Heart right ventricle (tissue), 16 donors: ENCODE results near the gene TYK2. TPM values are rescaled to one million over a fixed set of nuclear protein-coding genes. Genes with fewer than 3 reads are reported as not detected.
A peak's percentile ranks its signal among the peaks of the same experiment; 100 is the strongest.

ENCODE experiments used
- ATAC-seq, 8 donors: fragments of 200-7000 bp; cut with Tn5 transposase; one replicate each; pipeline ENCODE4 v1.9.1; 2020; ENCODE audit warnings: mild to moderate bottlenecking in 8 of 8, moderate library complexity in 8 of 8, moderate number of reproducible peaks in 1 of 8
- DNase-seq, 2 donors: peaks; one replicate each; pipeline ENCODE4 v3.0.0-alpha.2; 2020
- H3K27ac ChIP-seq, 10 donors: fragments of 200-600 bp; sonication (generic) in 2 of 10; one replicate each; pipeline versions ENCODE4 v1.5.0 to v1.8.0; 2020 to 2022; ENCODE audit warnings: mild to moderate bottlenecking in 3 of 10
- H3K27me3 ChIP-seq, 7 donors: fragments of 200-600 bp; one replicate each; pipeline ENCODE4 v1.8.0; 2021 to 2022; ENCODE audit warnings: mild to moderate bottlenecking in 2 of 7
- H3K36me3 ChIP-seq, 9 donors: fragments of 200-600 bp; sonication (generic) in 1 of 9; one replicate each; pipeline versions ENCODE4 v1.5.0 to v1.8.0; 2020 to 2022; ENCODE audit warnings: mild to moderate bottlenecking in 2 of 9
- H3K4me1 ChIP-seq, 9 donors: fragments of 200-600 bp; sonication (generic) in 1 of 9; one replicate each; pipeline versions ENCODE4 v1.5.0 to v1.8.0; 2020 to 2022; ENCODE audit warnings: mild to moderate bottlenecking in 4 of 9
- H3K4me3 ChIP-seq, 10 donors: fragments of 200-600 bp; sonication (generic) in 2 of 10; one replicate each; pipeline versions ENCODE4 v1.5.0 to v1.8.0; 2020 to 2022; ENCODE audit warnings: mild to moderate bottlenecking in 7 of 10, moderate library complexity in 2 of 10
- H3K9me3 ChIP-seq, 11 donors: fragments of 200-600 bp in 10 of 11; sonication (generic) in 2 of 11; one replicate each; pipeline versions ENCODE4 v1.5.0 to v1.8.0; 2013 to 2022; ENCODE audit warnings: mild to moderate bottlenecking in 2 of 11, control low read depth in 1 of 11, moderate library complexity in 1 of 11
- WGBS, 2 donors: extraction: QIAGEN DNeasy Blood & Tissue Kit; methylation state at CpG; one replicate each; pipeline ENCODE4 v1.1.7; 2013; ENCODE audit warnings: inconsistent platforms in 1 of 2; 5-methylcytosine and 5-hydroxymethylcytosine counted together
- intact Hi-C, 10 donors: fragments of 100-400 bp; cut with DNase I; formaldehyde crosslinking; loops; one replicate each; pipeline versions ENCODE4 v1.11.1 to v1.14.2; 2022
- polyA plus RNA-seq, 2 donors: library from polyadenylated mRNA; stranded (reverse); fragments of 200-250 nt; gene quantifications; one replicate each; pipeline ENCODE4 v1.2.3, GENCODE V29; 2013
- total RNA-seq, 10 donors: library from RNA; stranded (reverse); fragmentation: NEBNext Ultra II Directional in 3 of 10; extraction: Animal tissue kit (Norgen Biotek cat#: 25700) in 3 of 10; gene quantifications; one replicate each; pipeline versions ENCODE4 v1.2.1 to v1.2.4, GENCODE V29; 2021 to 2023
- TF ChIP-seq, protein P1 (sequence below), 9 donors: fragments of 200-600 bp; sonication (generic) in 2 of 9; IDR thresholded peaks; one replicate each; pipeline versions ENCODE4 v1.5.0 to v1.8.0; 2021 to 2022; ENCODE audit warnings: antibody characterized with exemption in 9 of 9, mild to moderate bottlenecking in 5 of 9, moderate library complexity in 1 of 9
- donor health status: Arrhythmogenic right ventricular cardiomyopathy.
- donor health status: ischemic (EF 13 %, LVEDD 7.1; RV severe dilation, severe dysfunction).
- donor health status: healthy with polysubstance abuse.
- donor health status: DM: no; HTN: yes; CAD: no.
- donor health status: DM: no; HTN: no; CAD: no.
- donor health status: ischemic (EF 25% LVEDD 6.9; RV normal size, moderate dysfunction).
- donor health status: ischemic (EF 25% LVEDD 5.7; RV mildly dilated, moderate dysfunction).
- donor health status: healthy.
- donor health status: DM: yes; HTN: yes; CAD: no.
- donor health status: Ischemic cardiomyopathy.
- donor health status: ischemic (EF 35%, LVEDD 5.7; RV mildly dilated, moderate dysfunction).
- donor health status: nonischemic (EF 11% LVEDD 7.7; RV severe dilation, severe dysfunction).
- donor health status: DM: yes; HTN: yes; CAD: no.
- donor health status: PGD.
- donor health status: ischemic (EF 29% LVEDD 5.4; RV normal size, mild dysfunction).
- donor health status: nonischemic (EF 23%, LVEDD 6.1; RV moderate dilation, normal function).

Gene TYK2
- total and polyA plus RNA-seq, 12 donors, result 37.0 to 182 (median 57.8) TPM

DNA sequence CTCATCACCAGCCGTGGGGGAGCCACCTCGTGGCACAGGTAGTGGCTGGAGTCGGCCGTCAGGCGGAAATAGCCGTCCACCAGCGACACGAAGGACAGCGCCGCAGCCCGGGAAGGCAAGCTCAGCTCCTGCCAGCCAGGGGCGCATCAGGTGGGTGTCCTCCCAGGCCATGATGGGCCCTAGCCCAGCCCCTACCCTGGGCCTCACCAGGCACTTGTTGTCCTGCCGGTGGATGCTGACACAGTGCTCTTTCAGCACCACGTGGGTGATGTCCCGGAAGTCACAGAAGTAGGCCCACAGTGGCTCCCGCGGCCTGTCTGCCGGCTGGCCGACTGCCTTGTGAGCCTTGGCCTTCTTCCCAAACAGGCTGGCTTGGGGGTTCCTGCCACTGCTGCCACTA is 15.7 kb downstream of the TYK2 start:
- TF ChIP-seq, protein P1, sequence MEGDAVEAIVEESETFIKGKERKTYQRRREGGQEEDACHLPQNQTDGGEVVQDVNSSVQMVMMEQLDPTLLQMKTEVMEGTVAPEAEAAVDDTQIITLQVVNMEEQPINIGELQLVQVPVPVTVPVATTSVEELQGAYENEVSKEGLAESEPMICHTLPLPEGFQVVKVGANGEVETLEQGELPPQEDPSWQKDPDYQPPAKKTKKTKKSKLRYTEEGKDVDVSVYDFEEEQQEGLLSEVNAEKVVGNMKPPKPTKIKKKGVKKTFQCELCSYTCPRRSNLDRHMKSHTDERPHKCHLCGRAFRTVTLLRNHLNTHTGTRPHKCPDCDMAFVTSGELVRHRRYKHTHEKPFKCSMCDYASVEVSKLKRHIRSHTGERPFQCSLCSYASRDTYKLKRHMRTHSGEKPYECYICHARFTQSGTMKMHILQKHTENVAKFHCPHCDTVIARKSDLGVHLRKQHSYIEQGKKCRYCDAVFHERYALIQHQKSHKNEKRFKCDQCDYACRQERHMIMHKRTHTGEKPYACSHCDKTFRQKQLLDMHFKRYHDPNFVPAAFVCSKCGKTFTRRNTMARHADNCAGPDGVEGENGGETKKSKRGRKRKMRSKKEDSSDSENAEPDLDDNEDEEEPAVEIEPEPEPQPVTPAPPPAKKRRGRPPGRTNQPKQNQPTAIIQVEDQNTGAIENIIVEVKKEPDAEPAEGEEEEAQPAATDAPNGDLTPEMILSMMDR (IDR thresholded peaks at IDR 0.05), result no peak
- ATAC-seq (peak in 4 of 8 donors; percentile 18 to 60 (median 36)), DNase-seq (no peak)
- no peaks in the 10 kb centered on the region for H3K27me3 ChIP-seq
- intact Hi-C loops, result no loop called here
- H3K4me3 ChIP-seq, result no peak overlapping the region
- H3K4me1 ChIP-seq, result no peaks in the 10 kb centered on the region
- 68 to 75% methylated on average over 19 of the region's 19 CpGs for WGBS, 2 donors
- H3K36me3 ChIP-seq, result peaks cover 7 to 100% (median 46%) of the 10 kb centered on the region in 9 donors
- no peak overlapping the region for H3K27ac ChIP-seq
- H3K9me3 ChIP-seq, result no peaks in the 10 kb centered on the region

DNA sequence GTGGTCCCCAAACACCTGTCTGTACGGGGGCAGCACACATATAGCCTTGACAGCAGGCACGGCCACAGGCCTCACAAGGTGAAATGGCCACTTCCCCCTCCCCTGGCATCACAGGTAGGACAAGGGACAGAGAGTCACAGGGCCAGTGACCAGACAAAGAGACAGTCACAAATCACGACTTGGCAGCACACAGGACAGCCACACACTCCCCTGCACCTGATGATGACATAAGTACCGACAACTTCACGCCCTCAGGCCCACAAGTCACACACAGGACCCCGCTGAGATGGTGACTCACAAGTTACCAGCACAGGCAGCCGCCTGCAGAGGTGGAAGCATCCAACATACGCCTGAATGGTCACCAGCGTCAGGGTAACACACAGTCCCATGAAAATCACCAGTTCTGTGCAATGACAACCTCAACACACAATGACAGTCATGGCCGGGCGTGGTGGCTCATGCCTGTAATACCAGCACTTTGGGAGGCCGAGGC is 16.5 kb downstream of the TYK2 start:
- no peak overlapping the region for H3K27ac ChIP-seq
- TF ChIP-seq, protein P1 (IDR thresholded peaks at IDR 0.05), result no peak
- no peaks in the 10 kb centered on the region for H3K27me3 ChIP-seq
- WGBS, 2 donors, result 95 to 96% methylated on average over 12 of the region's 12 CpGs
- H3K4me1 ChIP-seq, result no peaks in the 10 kb centered on the region
- no peak overlapping the region for H3K4me3 ChIP-seq
- DNase-seq (no peak), ATAC-seq (no peak)
- intact Hi-C loops, result no loop called here
- H3K36me3 ChIP-seq, result peaks cover 7 to 100% (median 51%) of the 10 kb centered on the region in 9 donors
- no peaks in the 10 kb centered on the region for H3K9me3 ChIP-seq

DNA sequence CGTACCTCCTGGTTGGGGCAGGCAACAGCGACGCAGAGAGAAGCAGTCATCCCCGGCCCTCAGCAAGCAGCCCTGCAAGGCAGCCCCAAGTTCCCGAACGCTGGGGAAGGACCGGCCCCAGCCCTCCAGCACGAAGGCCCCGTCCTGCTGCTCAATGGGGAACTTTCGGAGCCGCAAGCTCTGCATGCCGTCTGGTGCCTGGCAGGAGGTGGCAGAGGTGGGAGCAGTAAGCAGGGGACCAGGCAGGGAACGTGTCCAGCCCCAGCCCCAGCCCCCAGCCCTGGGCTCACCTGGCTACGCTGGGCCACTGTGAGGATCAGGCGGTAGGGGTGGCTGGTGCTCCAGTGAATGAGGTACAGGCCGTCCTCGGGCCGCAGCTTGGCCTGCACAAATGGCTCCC is 18.1 kb downstream of the TYK2 start:
- H3K4me1 ChIP-seq, result no peaks in the 10 kb centered on the region
- 93 to 95% methylated on average over 18 of the region's 18 CpGs for WGBS, 2 donors
- H3K27me3 ChIP-seq, result no peaks in the 10 kb centered on the region
- ATAC-seq (no peak), DNase-seq (no peak)
- H3K4me3 ChIP-seq, result no peak overlapping the region
- no peak overlapping the region for H3K27ac ChIP-seq
- no peaks in the 10 kb centered on the region for H3K9me3 ChIP-seq
- H3K36me3 ChIP-seq, result peaks cover 7 to 100% (median 62%) of the 10 kb centered on the region in 9 donors
- TF ChIP-seq, protein P1 (IDR thresholded peaks at IDR 0.05), result no peak
- intact Hi-C loops, result no loop called here

DNA sequence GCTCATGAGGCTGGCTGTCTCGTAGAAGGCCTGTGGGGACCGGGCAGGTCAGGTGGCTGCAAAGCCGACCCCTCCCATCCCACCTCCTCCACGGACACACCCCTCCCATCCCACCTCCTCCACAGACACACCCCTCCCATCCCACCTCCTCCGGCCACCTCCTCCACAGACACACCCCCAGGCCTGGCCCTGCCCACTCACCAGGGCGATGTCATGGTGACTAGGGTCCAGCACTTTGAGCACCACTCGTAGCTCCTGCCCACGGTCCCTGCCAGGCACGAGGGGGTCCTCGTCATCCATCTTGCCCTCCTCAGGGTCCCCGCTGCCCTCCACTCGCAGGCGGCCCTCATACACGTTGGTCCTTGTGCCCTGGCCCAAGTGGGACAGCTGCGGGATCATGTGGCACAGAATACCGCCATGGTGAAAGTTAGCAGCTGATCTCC is 18.8 kb downstream of the TYK2 start:
- Histone ChIP-seq H3K27me3 (no peaks in the 10 kb centered on the region), H3K36me3 (peaks cover 5 to 100% (median 63%) of the 10 kb centered on the region in 9 donors), H3K9me3 (no peaks in the 10 kb centered on the region), H3K27ac (no peak overlapping the region), H3K4me1 (no peaks in the 10 kb centered on the region), H3K4me3 (no peak overlapping the region)
- intact Hi-C loops, result no loop called here
- no peak for DNase-seq
- ATAC-seq, result no peak
- 86 to 89% methylated on average over 11 to 16 of the region's 16 CpGs for WGBS, 2 donors
- TF ChIP-seq, protein P1 (IDR thresholded peaks at IDR 0.05), result no peak
